ENCODE measurements around the gene GABRG3. TPM values are rescaled to one million over a fixed set of nuclear protein-coding genes. Genes with fewer than 3 reads are reported as not detected.
"Not testable (repeated sequence)": the region's sequence is repeated elsewhere in the genome, so short reads cannot be mapped to it uniquely, and the experiment has no call there.

GABRG3 gene
- total and polyA plus RNA-seq, 11 donors, result not detected

GRCh38 chr15:27179789-27180188 lies 208.8 kb downstream of the GABRG3 start:
- H3K9me3 ChIP-seq, result peaks cover 0 to 32% (median 18%) of the 10 kb centered on the region in 12 donors
- H3K4me1 ChIP-seq, result no peaks in the 10 kb centered on the region
- DNase-seq, result no peak
- H3K27me3 ChIP-seq, result no peaks in the 10 kb centered on the region
- ATAC-seq, result no peak
- 67 to 73% (median 71%) methylated on average over 7 of the region's 7 CpGs for WGBS, 4 donors
- TF ChIP-seq POLR2A (IDR thresholded peaks at IDR 0.05), result no peak
- TF ChIP-seq CTCF (IDR thresholded peaks at IDR 0.05), result no peak
- H3K36me3 ChIP-seq, result no peaks in the 10 kb centered on the region
- intact Hi-C loops (cut with DNase I), result loop anchor here in 1 of 10 donors (10.0 kb wide), 1 partner anchor 45 kb away; no protein-coding TSS in a partner anchor
- H3K27ac ChIP-seq, result no peak overlapping the region
- no peak overlapping the region for H3K4me3 ChIP-seq

DNA sequence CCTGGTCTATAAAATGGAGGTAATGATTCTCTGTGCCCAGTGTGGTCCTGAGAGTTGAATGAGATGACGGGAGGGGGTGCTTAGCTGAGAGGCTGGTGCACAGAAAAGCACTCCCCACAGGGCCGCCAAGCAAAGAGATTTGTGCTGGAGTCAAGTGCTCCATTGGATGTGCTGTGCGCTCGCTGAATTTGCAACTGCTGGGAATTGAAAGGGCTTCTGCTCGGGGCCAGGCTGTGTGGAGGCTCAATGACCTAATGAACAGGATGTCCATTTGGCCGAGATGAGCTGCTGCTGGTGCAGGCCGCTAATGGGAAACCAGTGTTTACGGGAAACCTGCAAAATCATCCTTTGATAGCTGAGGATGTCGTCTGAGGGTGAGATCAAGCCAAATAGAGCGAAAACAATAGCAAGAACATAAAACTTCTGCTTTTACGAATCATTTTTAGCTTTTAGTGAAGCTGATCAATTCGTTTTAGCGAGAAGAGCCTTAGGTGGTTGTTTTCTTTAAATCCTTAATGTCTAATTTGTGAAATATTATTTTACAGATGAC lies 211.7 kb downstream of the GABRG3 start:
- 69 to 81% (median 76%) methylated on average over 13 of the region's 13 CpGs for WGBS, 4 donors
- H3K4me1 ChIP-seq, result no peaks in the 10 kb centered on the region
- no peaks in the 10 kb centered on the region for H3K27me3 ChIP-seq
- H3K36me3 ChIP-seq, result no peaks in the 10 kb centered on the region
- DNase-seq (no peak), ATAC-seq (no peak)
- H3K4me3 ChIP-seq, result no peak overlapping the region
- no peak for TF ChIP-seq CTCF (IDR thresholded peaks at IDR 0.05)
- TF ChIP-seq POLR2A (IDR thresholded peaks at IDR 0.05), result no peak
- intact Hi-C loops (cut with DNase I), result no loop called here
- H3K9me3 ChIP-seq, result peaks cover 0 to 12% (median 4%) of the 10 kb centered on the region in 12 donors
- no peak overlapping the region for H3K27ac ChIP-seq

GRCh38 chr15:27183201-27183600 lies 212.2 kb downstream of the GABRG3 start:
- Histone ChIP-seq H3K4me3 (no peak overlapping the region), H3K9me3 (peaks cover 0 to 12% (median 2%) of the 10 kb centered on the region in 12 donors), H3K4me1 (no peaks in the 10 kb centered on the region), H3K27ac (no peak overlapping the region), H3K27me3 (no peaks in the 10 kb centered on the region), H3K36me3 (no peaks in the 10 kb centered on the region)
- DNase-seq (no peak), ATAC-seq (no peak)
- WGBS, 4 donors, result 70 to 79% (median 75%) methylated on average over 4 of the region's 4 CpGs
- TF ChIP-seq CTCF (IDR thresholded peaks at IDR 0.05), result no peak
- no peak for TF ChIP-seq POLR2A (IDR thresholded peaks at IDR 0.05)
- intact Hi-C loops (cut with DNase I), result no loop called here

GRCh38 chr15:27191515-27191914 lies 220.5 kb downstream of the GABRG3 start:
- H3K4me1 ChIP-seq; H3K36me3 ChIP-seq; H3K27me3 ChIP-seq; ATAC-seq; H3K27ac ChIP-seq; H3K9me3 ChIP-seq; intact Hi-C loops (cut with DNase I); DNase-seq; H3K4me3 ChIP-seq: not testable (repeated sequence)
- WGBS, 4 donors, result 69 to 81% (median 78%) methylated on average over 4 of the region's 4 CpGs

GRCh38 chr15:27196691-27197090 lies 225.7 kb downstream of the GABRG3 start:
- Histone ChIP-seq H3K4me1 (no peaks in the 10 kb centered on the region), H3K4me3 (no peak overlapping the region), H3K27me3 (no peaks in the 10 kb centered on the region), H3K27ac (no peak overlapping the region), H3K36me3 (no peaks in the 10 kb centered on the region), H3K9me3 (peaks cover 0 to 5% (median 0%) of the 10 kb centered on the region in 12 donors)
- ATAC-seq, result no peak
- WGBS, 4 donors, result 86 to 88% (median 87%) methylated on average over 6 of the region's 6 CpGs
- no peak for DNase-seq
- TF ChIP-seq POLR2A (IDR thresholded peaks at IDR 0.05) (no peak), CTCF (IDR thresholded peaks at IDR 0.05) (no peak)
- intact Hi-C loops (cut with DNase I), result no loop called here

Measured in heart left ventricle (tissue), 16 donors.